Endothelial cell of umbilical vein (primary cell): ENCODE results near the gene SIGMAR1. TPM values are rescaled to one million over a fixed set of nuclear protein-coding genes. Genes with fewer than 3 reads are reported as not detected.
"Not testable (repeated sequence)": the region's sequence is repeated elsewhere in the genome, so short reads cannot be mapped to it uniquely, and the experiment has no call there.

Experiments used
- BruUV-seq: library from RNA; stranded (reverse); fragments of 400-500 nt; replicated peaks from 2 replicates; lab custom pipeline; 2021; lab: Mats Ljungman, UMichigan
- CTCF ChIA-PET: fragments of 300-600, 350-600 bp; sonication (Branson Sonifier 250); formaldehyde crosslinking; loops from one replicate; lab custom pipeline; 2021; ENCODE audit warnings: antibody characterized with exemption, inconsistent platforms; lab: Charles Lee
- POLR2A ChIA-PET: fragments of 300-600, 350-600 bp; sonication (Branson Sonifier 250); formaldehyde crosslinking; loops from one replicate; lab custom pipeline; 2021; ENCODE audit warnings: antibody characterized with exemption, inconsistent platforms; lab: Charles Lee
- DNase-seq: peaks from one replicate; pipeline ENCODE4 v3.0.0-alpha.2; 2011; ENCODE audit warnings: low read depth, low spot score
- FAIRE-seq: peaks from 2 replicates; lab custom pipeline; 2011; peaks lifted over from hg19 to GRCh38; lab: Jason Lieb, UNC
- H2AFZ ChIP-seq: 2 replicates; pipeline ENCODE4 v1.6.0; 2012; ENCODE audit warnings: low read depth, low read length, control low read depth, inconsistent platforms
- H3K27ac ChIP-seq: 2 replicates; pipeline ENCODE4 v1.5.1; 2011; ENCODE audit warnings: low read depth, mild to moderate bottlenecking, control low read depth, low read length, moderate library complexity; ENCODE audit not compliant: insufficient read depth
- H3K27me3 ChIP-seq, 2 experiments: 2 replicates each; pipeline versions ENCODE4 v1.6.0 to v1.6.1; 2011; ENCODE audit warnings: low read length in 2 of 2, mixed read lengths in 1 of 2; ENCODE audit not compliant: control insufficient read depth in 2 of 2, insufficient read depth in 2 of 2
- H3K36me3 ChIP-seq, 2 experiments: 2 replicates in 1 of 2; 3 replicates in 1 of 2; pipeline ENCODE4 v1.5.1; 2011; ENCODE audit warnings: low read length in 2 of 2, mild to moderate bottlenecking in 1 of 2, moderate library complexity in 1 of 2; ENCODE audit not compliant: control insufficient read depth in 2 of 2, insufficient read depth in 2 of 2; ENCODE audit errors: extremely low read depth in 1 of 2
- H3K4me1 ChIP-seq: 3 replicates; pipeline ENCODE4 v1.5.1; 2011; ENCODE audit warnings: mild to moderate bottlenecking, low read length; ENCODE audit not compliant: control insufficient read depth, insufficient read depth; ENCODE audit errors: extremely low read depth
- H3K4me2 ChIP-seq: 2 replicates; pipeline ENCODE4 v1.6.1; 2011; ENCODE audit warnings: low read length, control low read depth, mixed read lengths; ENCODE audit not compliant: insufficient read depth
- H3K4me3 ChIP-seq, 3 experiments: fragments of 200-600 bp in 1 of 3; sonication (generic), shearing (Covaris generic) in 1 of 3; replicated peaks in 1 of 3; 2 replicates each; pipeline ENCODE4 v1.5.1; 2011 to 2016; ENCODE audit warnings: control low read depth in 3 of 3, low read length in 3 of 3, mild to moderate bottlenecking in 2 of 3, inconsistent platforms in 1 of 3, low read depth in 1 of 3, moderate library complexity in 1 of 3; ENCODE audit not compliant: insufficient read depth in 1 of 3
- H3K79me2 ChIP-seq: 2 replicates; pipeline ENCODE4 v1.6.0; 2012; ENCODE audit warnings: low read length, inconsistent platforms; ENCODE audit not compliant: control insufficient read depth, insufficient read depth
- H3K9ac ChIP-seq: replicated peaks from 2 replicates; pipeline ENCODE3; 2011; ENCODE audit warnings: low read length, control low read depth; ENCODE audit not compliant: insufficient read depth; ENCODE audit errors: extremely low read depth
- H3K9me1 ChIP-seq: replicated peaks from 3 replicates; pipeline ENCODE4 v1.6.0; 2011; ENCODE audit warnings: mild to moderate bottlenecking, low read length; ENCODE audit not compliant: control insufficient read depth, insufficient read depth; ENCODE audit errors: extremely low read depth
- H3K9me3 ChIP-seq: replicated peaks from 2 replicates; pipeline ENCODE4 v1.5.1; 2012; ENCODE audit warnings: low read length, inconsistent platforms; ENCODE audit not compliant: control insufficient read depth, insufficient read depth
- H4K20me1 ChIP-seq: replicated peaks from 2 replicates; pipeline ENCODE3; 2011; ENCODE audit warnings: mild to moderate bottlenecking, low read length; ENCODE audit not compliant: control insufficient read depth, insufficient read depth; ENCODE audit errors: extremely low read depth
- EZH2 ChIP-seq: IDR thresholded peaks from 2 replicates; pipeline ENCODE4 v1.6.1; 2012; ENCODE audit warnings: borderline replicate concordance, low read depth, mild to moderate bottlenecking, moderate library complexity, low read length, inconsistent platforms; ENCODE audit not compliant: severe bottlenecking
- FOS ChIP-seq: IDR thresholded peaks from 2 replicates; pipeline ENCODE4 v1.6.1; 2011; ENCODE audit warnings: mild to moderate bottlenecking, low read length, moderate library complexity, borderline replicate concordance; ENCODE audit not compliant: insufficient read depth
- GATA2 ChIP-seq: IDR thresholded peaks from 2 replicates; pipeline ENCODE4 v1.7.0; 2011; ENCODE audit warnings: low read depth, mild to moderate bottlenecking, moderate library complexity, mixed read lengths, low read length; ENCODE audit not compliant: insufficient read length, insufficient read depth
- JUN ChIP-seq: IDR thresholded peaks from 2 replicates; pipeline ENCODE4 v1.6.1; 2011; ENCODE audit warnings: borderline replicate concordance, low read depth; ENCODE audit not compliant: insufficient read length, insufficient read depth
- MYC ChIP-seq: IDR thresholded peaks from one replicate; pipeline ENCODE4 v1.6.1; 2011; ENCODE audit warnings: mild to moderate bottlenecking, low read depth, low read length
- POLR2A ChIP-seq: IDR thresholded peaks from 2 replicates; pipeline ENCODE4 v1.6.1; 2012; ENCODE audit warnings: low read depth, mild to moderate bottlenecking, control low read depth, low read length
- POLR2AphosphoS5 ChIP-seq: IDR thresholded peaks from 2 replicates; pipeline ENCODE4 v1.6.1; 2012; ENCODE audit warnings: low read depth, mild to moderate bottlenecking, control low read depth, low read length, moderate library complexity; ENCODE audit not compliant: insufficient read depth
- dilution Hi-C: fragments of 300-500 bp; cut with MboI; formaldehyde crosslinking; loops from one replicate; pipeline ENCODE4 v1.15.0; 2019; ENCODE audit warnings: low sequenced_read_pairs; ENCODE audit not compliant: extremely low pct_ligation_motif_present
- intact Hi-C: fragments of 100-400 bp; cut with micrococcal nuclease; formaldehyde crosslinking; loops from one replicate; pipeline ENCODE4 v1.10.0; 2022
- polyA plus RNA-seq, 4 experiments: library from polyadenylated mRNA; depleted of rRNA in 3 of 4; stranded (reverse) in 3 of 4; unstranded in 1 of 4; fragments of >200 nt; gene quantifications; 2 replicates each; pipeline versions ENCODE4 v1.2.1 to v1.2.3, GENCODE V29; 2011 to 2012; ENCODE audit warnings: missing spikeins in 1 of 4
- total RNA-seq: library from RNA; stranded (reverse); gene quantifications from 2 replicates; pipeline ENCODE4 v1.2.3, GENCODE V29; 2021
- TF ChIP-seq, protein P1 (sequence below): IDR thresholded peaks from 2 replicates; pipeline ENCODE4 v1.6.1; 2011; ENCODE audit not compliant: insufficient read depth, insufficient read length
- TF ChIP-seq, protein P2 (sequence below), 2 donors: IDR thresholded peaks; 1 replicate in 1 of 2; 2 replicates in 1 of 2; pipeline ENCODE4 v1.5.1; 2011; ENCODE audit warnings: low read length in 2 of 2, mild to moderate bottlenecking in 2 of 2, moderate library complexity in 2 of 2, control low read depth in 1 of 2, inconsistent platforms in 1 of 2, low read depth in 1 of 2; ENCODE audit not compliant: insufficient read depth in 1 of 2; ENCODE audit errors: extremely low read depth in 1 of 2

SIGMAR1 gene
- total and polyA plus RNA-seq, 2 donors (not counting 3 experiments of a cell fraction or from before 2014, with no cell fraction given) = 78.4 to 81.2 TPM

DNA sequence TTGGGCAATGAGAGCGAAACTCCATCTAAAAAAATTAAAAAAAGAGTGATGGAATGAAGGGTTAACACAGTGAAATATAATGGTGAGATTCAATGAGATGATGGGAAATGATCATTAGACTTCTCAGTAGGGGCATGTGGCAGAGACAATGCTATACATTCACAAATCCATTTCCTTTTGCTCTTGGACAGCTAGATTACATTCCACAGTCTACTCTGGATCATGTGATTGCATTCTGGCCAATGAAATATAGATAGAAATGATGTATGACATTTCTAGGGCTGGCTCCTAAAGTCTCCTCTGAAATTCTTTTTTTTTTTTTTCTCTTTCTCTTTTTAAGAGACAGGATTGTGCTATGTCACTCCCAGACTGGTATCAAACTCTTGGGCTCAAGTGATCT lies 5.1 kb upstream of the SIGMAR1 start:
- no peak overlapping the region for H3K27ac ChIP-seq
- BruUV-seq = no TSS peak
- no peak overlapping the region for H3K4me3 ChIP-seq
- CTCF ChIA-PET = interaction anchor here (1.3 to 2.9 kb wide), 3 partner anchors 8 to 95 kb away, joined by 4 to 28 read pairs (median 5); no protein-coding TSS in a partner anchor
- no peak overlapping the region for H3K4me2 ChIP-seq
- H3K36me3 ChIP-seq = no peaks in the 10 kb centered on the region
- H3K79me2 ChIP-seq = peaks cover 6% of the 10 kb centered on the region
- H3K4me1 ChIP-seq = peaks cover 16% of the 10 kb centered on the region
- POLR2A ChIA-PET = no interaction called here
- H3K9me1 ChIP-seq = no peaks in the 10 kb centered on the region
- no peaks in the 10 kb centered on the region for H3K27me3 ChIP-seq
- intact Hi-C loops = no loop called here
- no peak overlapping the region for H2AFZ ChIP-seq
- no peaks in the 10 kb centered on the region for H4K20me1 ChIP-seq
- dilution Hi-C loops = no loop called here
- no peaks in the 10 kb centered on the region for H3K9me3 ChIP-seq
- FAIRE-seq = no peak
- TF ChIP-seq JUN (no peak), MYC (no peak), FOS (no peak), POLR2AphosphoS5 (no peak), POLR2A (no peak), EZH2 (no peak), GATA2 (no peak)
- TF ChIP-seq, protein P1, sequence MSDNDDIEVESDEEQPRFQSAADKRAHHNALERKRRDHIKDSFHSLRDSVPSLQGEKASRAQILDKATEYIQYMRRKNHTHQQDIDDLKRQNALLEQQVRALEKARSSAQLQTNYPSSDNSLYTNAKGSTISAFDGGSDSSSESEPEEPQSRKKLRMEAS = no peak
- TF ChIP-seq, protein P2, sequence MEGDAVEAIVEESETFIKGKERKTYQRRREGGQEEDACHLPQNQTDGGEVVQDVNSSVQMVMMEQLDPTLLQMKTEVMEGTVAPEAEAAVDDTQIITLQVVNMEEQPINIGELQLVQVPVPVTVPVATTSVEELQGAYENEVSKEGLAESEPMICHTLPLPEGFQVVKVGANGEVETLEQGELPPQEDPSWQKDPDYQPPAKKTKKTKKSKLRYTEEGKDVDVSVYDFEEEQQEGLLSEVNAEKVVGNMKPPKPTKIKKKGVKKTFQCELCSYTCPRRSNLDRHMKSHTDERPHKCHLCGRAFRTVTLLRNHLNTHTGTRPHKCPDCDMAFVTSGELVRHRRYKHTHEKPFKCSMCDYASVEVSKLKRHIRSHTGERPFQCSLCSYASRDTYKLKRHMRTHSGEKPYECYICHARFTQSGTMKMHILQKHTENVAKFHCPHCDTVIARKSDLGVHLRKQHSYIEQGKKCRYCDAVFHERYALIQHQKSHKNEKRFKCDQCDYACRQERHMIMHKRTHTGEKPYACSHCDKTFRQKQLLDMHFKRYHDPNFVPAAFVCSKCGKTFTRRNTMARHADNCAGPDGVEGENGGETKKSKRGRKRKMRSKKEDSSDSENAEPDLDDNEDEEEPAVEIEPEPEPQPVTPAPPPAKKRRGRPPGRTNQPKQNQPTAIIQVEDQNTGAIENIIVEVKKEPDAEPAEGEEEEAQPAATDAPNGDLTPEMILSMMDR (IDR thresholded peaks at IDR 0.05; ENCODE audit: extremely low read depth in 1 of 2, insufficient read depth in 1 of 2, low read depth in 1 of 2, low read length in 2 of 2) = no peak
- H3K9ac ChIP-seq = no peak overlapping the region
- no peak for DNase-seq

DNA sequence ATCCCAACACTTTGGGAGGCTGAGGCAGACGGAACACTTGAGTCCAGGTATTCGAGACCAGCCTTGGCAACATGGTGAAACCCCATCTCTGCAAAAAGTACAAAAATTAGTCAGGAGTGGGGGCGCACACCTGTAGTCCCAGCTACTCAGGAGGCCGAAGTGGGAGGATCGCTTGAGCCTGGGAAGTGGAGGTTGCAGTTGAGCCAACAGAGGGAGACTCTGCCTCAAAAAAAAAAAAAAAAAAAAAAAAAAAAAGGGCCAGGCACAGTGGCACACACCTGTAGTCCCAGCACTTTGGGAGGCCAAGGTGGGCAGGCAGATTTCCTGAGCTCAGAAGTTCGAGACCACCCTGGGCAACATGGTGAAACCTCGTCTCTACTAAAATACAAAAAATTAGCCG lies 1.7 kb upstream of the SIGMAR1 start:
- not testable (repeated sequence) for DNase-seq

More for the DNA sequence above, 1.7 kb upstream of the SIGMAR1 start:
- H3K36me3 ChIP-seq, H3K9me1 ChIP-seq, H3K27me3 ChIP-seq, H4K20me1 ChIP-seq, BruUV-seq, FAIRE-seq, H3K27ac ChIP-seq, intact Hi-C loops, H2AFZ ChIP-seq, H3K9ac ChIP-seq, dilution Hi-C loops, H3K4me3 ChIP-seq, POLR2A ChIA-PET, H3K9me3 ChIP-seq, H3K4me2 ChIP-seq: not testable (repeated sequence)
- Histone ChIP-seq H3K79me2 (peaks cover 19% of the 10 kb centered on the region), H3K4me1 (peaks cover 16% of the 10 kb centered on the region)
- CTCF ChIA-PET = interaction anchor here (0.9 kb wide), 1 partner anchor 63 kb away, joined by 3 read pairs; no protein-coding TSS in a partner anchor
